HG02884 (cell line): ENCODE results near the gene CFAP54.
"Not testable (repeated sequence)": the region's sequence is repeated elsewhere in the genome, so short reads cannot be mapped to it uniquely, and the experiment has no call there.

Experiments
- ATAC-seq: cut with Tn5 transposase; IDR thresholded peaks from one replicate; pipeline ENCODE4 v1.9.1; 2021; ENCODE audit warnings: mild to moderate bottlenecking, moderate library complexity; ENCODE audit not compliant: unreplicated experiment

CFAP54 gene, protein sequence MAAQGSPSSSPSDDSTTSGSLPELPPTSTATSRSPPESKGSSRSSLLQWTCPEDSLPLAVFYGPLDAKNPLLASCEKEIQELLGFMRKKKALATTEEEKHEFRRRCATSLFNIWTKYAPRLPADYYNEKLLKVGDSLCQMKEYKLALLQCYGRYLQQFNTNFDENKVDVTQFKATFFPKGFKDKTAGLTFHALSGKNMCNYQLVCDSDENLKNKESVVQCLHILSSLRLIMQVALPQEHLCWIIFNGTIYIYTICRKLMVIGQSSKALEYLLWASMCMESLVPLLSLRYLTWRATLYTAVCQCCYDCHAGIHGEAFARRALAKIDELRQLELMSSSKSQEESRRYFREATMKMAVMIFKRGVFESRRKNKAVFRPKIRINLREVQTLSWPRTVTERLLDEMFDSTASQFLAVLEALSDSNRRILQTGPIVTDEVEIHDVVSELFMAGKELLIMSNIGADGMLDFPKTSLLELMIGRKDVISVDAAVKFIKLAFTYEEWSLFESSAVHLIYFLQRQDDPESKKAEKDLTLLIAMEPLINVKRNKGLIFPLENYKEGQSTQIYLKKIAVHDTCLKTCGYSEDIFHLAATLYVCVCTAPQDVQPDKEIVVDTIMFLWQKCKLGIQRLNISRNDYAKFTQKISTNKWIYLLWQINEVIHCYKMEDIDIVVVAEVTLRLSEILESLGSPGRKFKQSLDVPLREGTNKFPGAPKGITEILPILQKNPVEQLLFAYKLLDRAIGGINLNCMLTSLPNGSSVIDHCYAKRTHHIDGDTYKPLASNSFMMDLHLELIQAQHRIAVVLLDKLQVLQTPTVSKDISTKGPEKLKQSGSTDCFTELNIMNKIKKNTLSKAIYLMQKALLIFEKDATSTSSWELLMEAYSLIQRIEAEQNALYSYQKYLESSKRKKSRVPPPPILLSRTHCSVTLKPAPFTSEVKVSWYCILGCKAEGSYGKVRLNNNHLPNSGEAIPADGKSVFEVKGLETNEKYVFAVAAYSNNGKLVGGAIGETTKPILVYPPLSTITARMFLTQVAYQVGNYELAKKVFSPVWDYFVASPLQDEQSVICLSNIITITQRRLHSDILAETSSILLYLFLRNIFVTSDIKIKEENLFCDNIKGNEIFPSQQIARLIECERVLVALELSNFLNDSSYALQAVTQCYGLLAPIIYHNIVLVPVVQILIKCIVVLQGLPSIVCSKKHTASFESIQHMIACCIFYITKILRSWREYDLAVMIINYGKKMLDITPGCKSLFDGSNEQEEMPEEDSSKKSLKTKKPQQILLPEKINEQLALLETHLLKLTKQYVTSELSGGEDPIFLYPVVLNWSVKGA (N-terminal part only)

DNA sequence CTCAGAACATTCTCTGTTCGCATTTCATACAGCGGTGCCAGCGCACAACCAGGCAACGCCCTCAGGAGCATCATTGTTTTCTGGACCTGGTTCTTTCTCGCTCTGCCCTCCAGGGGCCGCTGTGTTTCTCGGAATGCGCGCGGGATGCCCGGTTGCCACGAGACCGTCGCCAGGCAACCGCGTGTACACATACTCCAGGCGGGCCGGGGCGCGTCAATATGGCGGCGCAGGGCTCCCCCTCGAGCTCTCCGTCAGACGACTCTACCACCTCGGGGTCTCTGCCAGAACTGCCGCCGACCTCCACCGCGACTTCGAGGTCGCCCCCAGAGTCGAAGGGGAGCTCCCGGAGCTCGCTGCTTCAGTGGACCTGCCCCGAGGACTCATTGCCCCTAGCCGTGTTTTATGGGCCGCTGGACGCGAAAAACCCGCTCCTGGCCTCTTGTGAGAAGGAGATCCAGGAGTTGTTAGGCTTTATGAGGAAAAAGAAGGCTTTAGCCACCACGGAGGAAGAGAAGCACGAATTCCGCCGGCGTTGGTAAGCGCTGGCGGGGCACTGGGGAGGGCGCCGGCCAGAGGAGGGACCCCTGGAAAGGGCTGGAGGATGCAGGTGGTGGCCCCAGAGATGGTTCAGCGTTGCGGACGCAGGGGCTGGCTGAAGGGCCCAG lies at the start of gene CFAP54:
TSS of gene CFAP54 (plus strand) at position 186 of the 665 bp plus-strand sequence. CDS start at position 219, 33 bp downstream.
- peak; percentile 91 for ATAC-seq

DNA sequence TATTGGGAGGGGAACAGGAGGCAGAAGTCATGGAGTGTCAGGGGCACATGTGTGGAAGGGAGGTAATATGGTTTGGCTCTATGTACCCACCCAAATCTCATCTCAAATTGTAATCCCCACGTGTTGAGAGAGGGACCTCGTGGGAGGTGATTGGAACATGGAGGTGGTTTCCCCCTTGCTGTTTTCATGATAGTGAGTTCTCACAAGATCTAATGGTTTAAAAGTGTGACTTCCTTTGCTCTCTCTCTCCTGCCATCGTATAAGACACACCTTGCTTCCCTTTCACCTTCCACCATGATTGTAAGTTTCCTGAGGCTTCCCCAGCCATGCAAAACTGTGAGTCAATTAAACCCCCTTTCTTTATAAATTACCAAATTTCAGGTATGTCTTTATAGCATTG lies 47.6 kb upstream of the CFAP54 start:
- no peak for ATAC-seq

DNA sequence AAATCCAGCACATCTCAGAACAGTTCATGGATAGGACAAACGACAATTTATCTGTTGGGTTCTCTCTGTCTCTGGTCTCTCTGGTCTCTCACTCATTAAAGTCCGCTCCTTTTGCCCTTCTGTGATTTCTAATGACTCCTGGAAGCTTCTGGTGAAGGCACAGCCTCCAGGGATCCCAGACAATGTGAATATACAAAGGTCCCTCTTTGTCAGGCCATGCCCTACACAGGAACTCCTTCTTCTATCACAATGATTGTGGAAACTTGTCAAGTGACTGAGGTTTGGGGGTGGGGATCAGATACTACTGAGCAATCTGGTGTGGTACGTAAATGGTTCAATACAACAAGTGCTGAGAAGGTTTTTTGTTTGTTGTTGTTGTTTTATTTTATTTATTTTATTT lies 46.5 kb upstream of the CFAP54 start:
- ATAC-seq: no peak

DNA sequence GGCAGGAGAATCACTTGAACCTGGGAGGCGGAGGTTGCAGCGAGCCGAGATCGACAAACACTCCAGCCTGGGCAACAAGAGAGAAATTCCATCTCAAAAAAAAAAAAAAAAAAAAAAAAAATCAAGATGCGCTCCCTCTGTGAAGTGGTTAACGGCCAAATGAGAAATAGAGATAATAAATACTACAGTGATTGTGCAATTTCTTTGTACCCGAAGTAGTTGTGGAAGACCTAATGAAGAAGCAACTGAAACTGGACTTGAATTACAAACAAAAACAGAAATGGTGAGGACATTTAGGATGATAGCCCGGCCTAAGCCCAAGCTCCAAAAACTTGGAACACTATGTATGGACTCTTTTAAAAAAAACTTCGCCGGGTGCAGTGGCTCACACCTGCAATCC lies 45.0 kb upstream of the CFAP54 start:
- ATAC-seq: no peak

DNA sequence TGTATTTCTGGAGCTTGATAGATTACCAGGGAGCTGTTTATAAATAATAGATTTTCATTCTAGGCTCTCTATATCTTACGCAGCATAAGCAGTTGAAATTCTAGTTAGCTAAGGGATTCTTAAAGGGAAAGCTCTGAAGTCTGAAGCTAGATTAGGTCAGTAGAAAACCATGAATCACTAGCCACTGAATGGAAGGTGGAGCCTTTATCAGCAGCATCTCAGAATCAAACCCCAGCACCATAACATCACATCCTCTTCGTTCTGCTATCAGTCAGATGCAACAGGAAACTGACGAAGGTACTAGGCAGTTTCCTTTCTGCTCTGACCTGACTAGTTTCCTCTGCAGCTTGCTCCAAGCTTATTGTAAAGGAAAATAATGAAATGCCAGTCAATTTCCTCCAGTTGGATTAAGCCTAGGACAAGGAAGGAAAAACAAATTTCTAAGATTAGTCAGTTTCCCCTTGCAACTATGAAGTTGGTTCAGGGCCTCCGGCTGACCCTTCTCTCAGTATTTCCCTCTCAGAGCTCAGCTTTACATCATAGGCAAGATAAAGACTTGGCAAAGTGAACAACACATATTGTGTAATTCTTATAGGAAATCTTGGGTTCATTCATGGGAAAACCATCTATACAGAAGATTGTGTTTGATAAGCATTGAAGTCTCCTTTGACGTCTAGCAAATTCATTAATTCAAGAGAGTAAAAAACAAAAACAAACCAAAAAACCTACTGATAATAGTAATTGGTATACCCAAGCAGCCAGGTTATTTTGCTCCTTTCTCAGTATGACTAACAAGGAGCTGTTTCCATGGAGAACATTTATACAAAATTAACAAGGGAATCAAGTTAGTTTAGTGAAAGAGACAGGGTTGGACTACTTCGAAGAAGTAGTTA lies 43.4 kb upstream of the CFAP54 start:
- ATAC-seq: peak; percentile 96

DNA sequence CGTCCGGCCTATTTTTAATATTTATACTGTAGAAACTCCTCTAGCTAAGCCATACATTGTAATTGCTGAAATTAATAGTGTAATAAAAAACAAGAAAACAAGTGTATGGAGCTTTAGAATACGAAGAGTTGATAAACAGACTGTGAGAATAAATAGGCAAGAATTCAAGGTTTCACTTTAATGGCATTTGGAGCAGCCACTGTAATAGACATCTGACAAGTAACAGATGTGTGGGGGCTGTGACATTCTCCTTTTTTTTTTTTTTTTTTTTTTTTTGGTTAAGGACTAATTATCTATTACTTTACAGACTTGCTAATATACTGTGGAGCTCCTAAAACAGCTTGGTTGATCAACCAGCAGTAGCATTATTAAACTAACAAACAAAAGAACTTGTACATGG lies 42.1 kb upstream of the CFAP54 start:
- no peak for ATAC-seq

DNA sequence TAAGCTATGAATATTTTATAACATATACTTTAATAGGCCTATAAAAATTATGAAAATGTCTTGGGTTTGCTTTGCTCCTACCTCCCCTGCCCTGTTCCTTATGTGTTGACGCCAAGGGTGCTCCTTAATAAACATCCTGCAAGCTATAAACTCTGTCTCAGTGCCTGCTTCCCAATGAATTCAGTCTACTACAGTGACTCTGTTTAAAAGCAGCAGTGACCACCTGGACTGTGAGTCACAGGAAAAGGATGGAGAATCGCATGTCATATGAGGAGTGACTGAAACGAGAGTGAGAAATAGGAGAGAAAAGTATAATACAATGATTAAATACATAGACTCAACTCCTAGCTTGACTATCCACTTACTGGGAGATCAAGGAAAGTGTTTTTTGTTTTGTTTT lies 41.1 kb upstream of the CFAP54 start:
- ATAC-seq: no peak

DNA sequence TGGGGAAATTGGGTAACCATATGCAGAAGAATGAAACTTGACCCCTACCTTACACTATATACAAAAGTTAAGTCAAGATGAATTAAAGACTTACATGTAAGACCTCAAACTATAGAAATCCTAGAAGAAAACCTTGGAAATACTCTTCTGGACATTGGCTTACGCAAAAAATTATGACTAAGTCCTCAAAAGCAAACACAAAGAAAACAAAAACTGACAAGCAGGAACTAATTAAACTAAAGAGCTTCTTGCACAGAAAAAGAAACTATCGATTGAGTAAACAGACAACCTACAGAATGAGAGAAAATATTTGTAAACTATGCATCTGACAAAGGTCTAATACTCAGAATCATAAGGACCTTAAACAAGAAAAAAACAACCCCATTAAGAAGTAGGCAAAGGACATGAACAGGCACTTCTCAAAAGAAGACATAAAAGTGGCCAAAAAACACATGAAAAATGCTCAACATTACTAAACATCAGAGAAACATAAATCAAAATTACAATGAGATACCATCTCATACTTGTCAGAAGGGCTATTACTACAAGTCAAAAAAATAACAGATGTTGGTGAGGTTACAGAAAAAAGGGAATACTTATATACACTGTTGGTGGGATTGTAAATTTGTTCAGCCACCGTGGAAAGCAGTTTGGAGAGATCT lies 37.0 kb upstream of the CFAP54 start:
- no peak for ATAC-seq

DNA sequence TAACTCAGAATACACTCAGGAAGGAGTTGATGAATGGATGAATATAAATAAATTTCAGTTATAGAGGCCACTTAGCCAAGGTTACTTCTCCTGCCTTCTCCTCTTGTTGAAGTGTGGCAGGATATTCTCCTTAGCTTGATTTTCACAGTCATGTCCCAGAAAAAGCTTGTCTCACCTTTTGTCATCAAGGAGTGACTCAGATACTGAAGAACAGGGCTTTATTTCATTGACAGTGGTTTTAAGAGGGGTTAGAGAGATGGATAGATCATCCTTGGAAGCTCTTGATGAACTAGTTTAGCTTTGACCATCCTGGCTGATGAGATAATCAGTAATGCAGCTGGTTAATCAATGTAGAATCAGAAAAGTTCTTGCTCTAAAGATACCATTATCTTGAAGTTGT lies 35.0 kb upstream of the CFAP54 start:
- ATAC-seq: no peak

DNA sequence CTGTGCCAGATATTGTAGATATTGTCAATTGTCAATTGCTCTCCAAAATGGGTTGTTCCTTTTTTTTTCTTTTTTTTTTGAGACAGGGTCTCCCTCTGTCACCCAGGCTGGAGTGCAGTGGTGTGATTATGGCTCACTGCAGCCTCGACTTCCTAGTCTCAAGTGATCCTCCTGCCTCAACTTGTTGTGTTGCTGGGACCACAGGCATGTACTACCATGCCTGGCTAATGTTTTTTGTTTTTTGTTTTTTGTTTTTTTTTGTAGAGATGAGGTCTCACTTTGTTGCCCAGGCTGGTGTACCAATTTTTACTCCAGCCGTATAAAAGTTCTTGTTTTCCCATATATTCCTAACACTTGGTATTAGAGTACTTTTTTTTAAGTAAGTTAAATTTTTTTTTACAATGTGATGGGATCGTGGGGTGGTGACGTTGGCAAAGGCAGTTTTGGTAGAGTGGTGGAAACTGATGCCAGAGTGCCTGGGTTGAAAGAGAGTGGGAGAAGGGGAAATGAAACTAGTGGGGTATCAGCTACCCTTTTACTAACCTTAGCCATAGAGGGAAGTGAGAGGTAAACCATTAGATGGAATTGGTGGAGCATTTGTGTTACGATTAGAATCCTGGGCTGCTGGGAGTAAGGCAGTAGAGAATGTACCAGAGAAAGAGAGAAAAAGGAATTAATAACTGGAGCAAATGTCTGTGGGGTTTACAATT lies 33.0 kb upstream of the CFAP54 start:
- ATAC-seq: peak; percentile 88

DNA sequence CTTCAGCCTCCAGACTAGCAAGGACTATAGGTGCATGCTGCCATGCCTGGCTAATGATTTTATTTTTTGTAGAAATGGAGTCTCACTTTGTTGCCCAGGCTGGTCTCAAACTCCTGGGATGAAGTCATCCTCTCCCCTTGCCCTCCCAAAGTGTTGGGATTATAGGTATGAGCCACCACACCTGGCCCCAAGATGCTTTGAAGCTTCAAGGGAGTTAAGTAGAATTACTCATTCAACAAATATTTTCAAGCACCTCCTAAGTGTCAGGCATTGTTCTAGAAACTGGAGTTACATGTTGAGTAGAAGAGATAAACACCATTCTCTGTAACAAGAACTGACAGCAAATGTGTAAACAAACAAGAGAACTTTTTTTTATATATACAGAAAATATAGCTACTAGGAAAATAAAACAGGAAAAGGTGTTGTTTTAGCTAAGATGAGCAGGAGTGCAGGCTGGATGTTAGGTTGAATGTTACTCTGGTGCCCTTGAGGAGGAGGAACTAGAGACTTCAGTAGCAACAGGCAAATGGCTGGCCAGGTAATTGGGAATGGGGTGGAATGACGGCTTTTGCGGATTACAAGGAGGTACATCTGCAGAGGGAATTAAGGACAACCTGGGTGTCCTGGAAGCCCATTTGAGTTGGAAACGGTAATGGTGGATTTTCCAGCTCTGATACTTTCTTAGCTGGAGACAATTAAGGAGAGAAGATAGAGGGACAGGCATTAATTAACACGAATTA lies 32.0 kb upstream of the CFAP54 start:
- peak; percentile 5 for ATAC-seq

DNA sequence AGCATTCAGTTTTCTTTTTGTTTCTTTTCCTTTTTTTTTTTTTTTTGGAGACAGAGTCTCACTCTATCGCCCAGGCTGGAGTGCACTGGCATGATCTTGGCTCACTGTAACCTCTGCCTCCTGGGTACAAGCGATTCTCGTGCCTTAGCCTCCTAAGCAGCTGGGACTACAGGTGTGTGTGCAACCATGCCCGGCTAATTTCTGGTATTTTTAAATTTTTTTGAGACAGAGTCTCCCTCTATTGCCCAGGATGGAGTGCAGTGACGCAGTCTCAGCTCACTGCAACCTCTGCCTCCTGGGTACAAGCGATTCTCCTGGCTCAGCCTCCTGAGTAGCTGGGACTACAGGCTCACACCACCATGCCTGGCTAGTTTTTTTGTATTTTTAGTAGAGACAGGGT lies 30.1 kb upstream of the CFAP54 start:
- not testable (repeated sequence) for ATAC-seq

DNA sequence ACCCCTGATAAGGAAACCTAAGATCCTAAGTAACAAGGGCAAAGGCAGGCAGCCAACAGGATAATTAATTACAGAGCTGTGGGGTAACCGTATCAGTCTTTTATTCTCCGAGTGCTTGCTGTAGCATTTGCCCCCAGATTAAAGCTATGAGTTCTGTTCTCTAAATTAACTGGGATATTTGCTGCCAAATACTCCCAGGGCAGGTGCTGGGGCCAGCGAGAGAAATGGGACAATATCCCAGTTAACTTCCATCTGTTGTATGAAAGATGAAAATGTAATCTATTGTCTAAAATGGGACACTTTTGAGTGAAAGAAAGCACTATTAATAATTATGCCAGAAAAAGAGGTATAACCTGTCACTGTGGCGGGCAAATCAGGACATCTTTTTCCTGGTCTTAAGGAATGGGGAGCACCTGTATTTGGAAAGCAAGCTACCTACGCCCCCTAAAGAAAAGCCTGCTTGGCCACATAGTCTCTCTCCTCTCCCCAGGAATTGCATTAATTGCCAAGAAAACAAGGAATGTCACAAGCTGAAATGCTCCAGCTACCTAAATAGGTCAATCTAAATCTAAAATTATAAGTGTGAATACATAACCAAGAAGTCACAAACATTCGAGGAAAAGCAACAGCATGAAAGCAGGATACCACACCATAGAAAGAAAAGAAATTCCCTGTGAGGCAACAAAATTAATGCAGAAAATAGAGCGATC lies 26.7 kb upstream of the CFAP54 start:
- no peak for ATAC-seq

DNA sequence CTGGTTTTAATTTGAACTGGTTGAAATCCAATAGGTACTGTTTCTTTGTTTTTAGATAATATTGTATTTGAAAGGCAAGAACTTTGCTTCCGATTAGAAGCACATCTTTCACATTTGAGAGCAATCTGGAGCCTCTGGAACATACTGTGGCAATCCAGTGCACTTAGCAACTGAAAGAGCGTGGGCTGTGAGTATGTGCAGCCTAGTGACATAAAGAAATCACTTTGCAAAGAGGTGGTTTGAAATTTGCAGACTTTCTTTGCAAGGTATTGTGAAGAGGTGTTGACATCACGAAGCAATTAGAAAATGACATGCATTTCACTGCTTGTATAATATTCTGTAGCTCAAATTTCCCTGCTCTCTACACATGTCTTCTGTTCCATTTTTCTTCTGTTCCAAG lies 23.5 kb upstream of the CFAP54 start:
- ATAC-seq: no peak

DNA sequence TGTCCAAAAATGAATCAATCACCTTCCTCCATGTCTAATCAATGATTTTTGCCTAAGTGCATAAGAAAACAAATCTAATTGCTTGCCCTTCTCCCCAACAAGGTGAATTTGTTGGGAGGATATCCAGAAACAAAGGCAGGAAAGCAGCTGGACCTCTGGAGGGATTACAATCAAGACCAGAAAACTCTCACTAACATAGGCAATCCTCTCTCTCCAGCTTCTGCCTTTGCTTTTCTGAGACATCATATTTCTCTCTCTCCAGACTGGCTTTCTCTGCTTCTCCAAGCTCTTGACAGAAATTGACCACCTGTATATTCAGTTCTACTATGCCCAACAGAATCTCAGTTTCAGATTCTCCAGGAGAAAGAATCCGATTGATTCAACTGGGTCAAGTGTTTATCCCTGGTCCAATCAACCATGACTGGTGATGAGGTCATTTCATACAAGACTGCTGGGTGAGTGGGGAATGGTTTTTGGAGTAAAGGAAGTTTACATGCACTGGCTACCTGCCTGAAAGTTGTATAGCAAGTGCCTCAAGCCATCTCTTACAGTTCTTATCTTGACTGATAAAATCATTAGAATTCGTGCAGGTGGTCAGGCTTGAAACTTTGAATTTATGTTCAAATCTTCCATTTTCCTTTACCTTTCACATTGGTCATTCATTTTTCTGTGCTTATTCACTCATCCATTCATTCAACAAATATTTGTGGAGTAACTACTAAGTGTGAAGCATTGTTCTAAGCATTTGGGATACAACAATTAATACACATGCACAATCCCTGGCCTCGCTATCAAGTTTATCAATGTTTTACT lies 22.2 kb upstream of the CFAP54 start:
- ATAC-seq: no peak

DNA sequence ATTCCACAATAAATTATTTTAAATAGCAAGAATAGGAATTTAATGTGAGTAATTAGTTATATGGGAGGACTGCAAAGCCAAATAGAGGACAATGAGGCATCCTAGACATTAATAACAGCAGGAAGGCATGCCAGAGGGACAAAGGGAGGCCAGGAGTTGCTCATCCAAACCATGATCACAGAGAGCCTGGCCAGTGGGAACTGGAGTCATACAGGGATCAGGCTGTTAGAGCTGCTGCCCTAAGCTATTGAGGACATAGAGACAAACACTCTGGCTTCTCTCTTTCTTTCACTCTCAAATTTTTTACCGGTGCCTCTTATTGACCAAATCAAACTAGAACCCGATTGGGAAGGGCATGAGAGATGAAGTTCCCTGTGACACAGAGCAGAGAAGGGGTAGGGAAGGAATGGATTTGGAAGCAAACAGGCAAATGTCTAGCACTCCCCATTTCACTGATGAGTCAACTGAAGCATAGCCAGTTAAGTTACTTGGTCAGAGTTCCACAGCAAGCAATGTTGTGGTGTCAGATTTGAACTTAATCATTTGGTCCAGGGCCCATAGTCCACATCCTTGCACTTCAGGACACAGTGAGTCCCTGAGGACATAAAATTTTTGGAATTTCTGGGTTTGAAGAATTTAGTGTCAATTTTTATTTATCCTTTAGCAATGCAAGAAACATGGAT lies 17.9 kb upstream of the CFAP54 start:
- no peak for ATAC-seq
